Measurements from ENCODE around the gene CDC45. TPM values are rescaled to one million over a fixed set of nuclear protein-coding genes. Genes with fewer than 3 reads are reported as not detected.

CDC45 gene
- total RNA-seq, 1 experiment from 2014 or later: 29.1 TPM

- no TSS peak for BruUV-seq (replicated peaks)
- ChIA-PET POLR2A (ENCODE audit: unreplicated experiment) (interaction anchor here (0.5 kb wide), 1 partner anchor 11 kb away, joined by 4 read pairs; no protein-coding TSS in a partner anchor), CTCF (no interaction called here)
- Histone ChIP-seq H2AFZ (no peak overlapping the region), H4K20me1 (ENCODE audit: insufficient read depth) (no peaks in the 10 kb centered on the region), H3K27me3 (ENCODE audit: insufficient read depth, low read depth) (no peaks in the 10 kb centered on the region), H3K9me2 (ENCODE audit: insufficient read depth) (no peaks in the 10 kb centered on the region), H3K4me3 (no peak overlapping the region), H3K79me2 (ENCODE audit: low read depth) (no peaks in the 10 kb centered on the region), H3K9me3 (ENCODE audit: insufficient read depth, low read depth) (no peaks in the 10 kb centered on the region), H3K27ac (no peak overlapping the region), H3K36me3 (ENCODE audit: low read depth) (no peaks in the 10 kb centered on the region), H3F3A (ENCODE audit: insufficient read depth, low read depth) (no peaks in the 10 kb centered on the region; the same call in 1 of the 2 replicates), H3K4me2 (no peak overlapping the region), H3K4me1 (replicated peaks; ENCODE audit: insufficient read depth) (no peaks in the 10 kb centered on the region)
- DNase-seq: no peak
- intact Hi-C loops (cut with micrococcal nuclease; ENCODE audit: unreplicated experiment): no loop called here
- TF ChIP-seq EZH2 (IDR thresholded peaks at IDR 0.05; ENCODE audit: low read depth) (no peak), CTCF (conservative IDR thresholded peaks at IDR 0.05) (no peak)
These were observed 13.5 kb upstream of the CDC45 start for GRCh38 chr22:19466126-19466716.

DNA sequence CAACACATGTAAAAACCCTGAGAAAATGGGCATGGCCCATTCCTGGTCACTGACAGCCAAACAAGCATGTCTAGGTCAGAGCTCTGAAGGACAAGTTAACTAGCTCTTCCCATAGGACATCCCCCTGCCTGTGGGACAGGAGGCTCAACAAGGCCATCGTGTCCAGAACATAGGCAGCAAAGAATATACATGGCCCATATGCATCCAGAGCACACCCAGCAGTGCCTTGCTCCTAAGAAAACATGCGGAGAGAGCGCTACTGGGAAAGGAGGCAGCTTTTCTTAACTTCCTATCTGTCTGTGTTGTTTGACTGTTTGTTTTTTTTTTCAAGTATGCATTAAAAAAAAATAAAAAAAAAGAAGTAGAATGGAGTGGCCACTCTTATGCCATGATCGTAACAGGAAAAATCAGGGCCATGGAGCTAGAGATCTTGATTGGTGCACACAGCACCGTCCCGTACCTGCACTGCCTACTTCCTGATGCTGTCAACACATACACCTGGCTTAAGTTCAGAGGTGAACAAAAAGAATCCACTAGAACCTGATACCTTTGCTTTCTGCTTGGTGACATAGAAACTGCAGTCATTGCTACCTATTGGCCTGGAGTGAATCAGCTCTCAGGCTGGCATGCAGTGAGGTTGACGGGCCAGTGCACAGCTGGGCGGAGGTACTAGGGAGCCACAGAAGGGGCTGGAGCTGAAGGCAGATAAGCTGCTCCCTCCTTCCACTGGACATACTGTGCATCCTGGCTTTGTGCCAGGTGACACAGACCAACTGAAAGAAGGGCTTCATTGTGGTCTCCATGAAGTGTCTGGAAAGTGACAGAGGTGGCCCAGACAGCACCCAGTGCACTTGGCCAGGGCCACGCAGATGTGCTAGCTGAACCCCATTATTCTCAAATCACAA is 12.6 kb upstream of the CDC45 start:
- no TSS peak for BruUV-seq (replicated peaks)
- Histone ChIP-seq H3K79me2 (ENCODE audit: low read depth) (no peaks in the 10 kb centered on the region), H4K20me1 (ENCODE audit: insufficient read depth) (no peaks in the 10 kb centered on the region), H2AFZ (no peak overlapping the region), H3K4me2 (no peak overlapping the region), H3K9me2 (ENCODE audit: insufficient read depth) (no peaks in the 10 kb centered on the region), H3F3A (ENCODE audit: insufficient read depth, low read depth) (no peaks in the 10 kb centered on the region; the same call in 1 of the 2 replicates), H3K4me3 (no peak overlapping the region), H3K27me3 (ENCODE audit: insufficient read depth, low read depth) (no peaks in the 10 kb centered on the region), H3K36me3 (ENCODE audit: low read depth) (no peaks in the 10 kb centered on the region), H3K27ac (no peak overlapping the region), H3K9me3 (ENCODE audit: insufficient read depth, low read depth) (no peaks in the 10 kb centered on the region), H3K4me1 (replicated peaks; ENCODE audit: insufficient read depth) (no peaks in the 10 kb centered on the region)
- CTCF ChIA-PET: no interaction called here
- intact Hi-C loops (cut with micrococcal nuclease; ENCODE audit: unreplicated experiment): no loop called here
- TF ChIP-seq EZH2 (IDR thresholded peaks at IDR 0.05; ENCODE audit: low read depth) (no peak), CTCF (conservative IDR thresholded peaks at IDR 0.05) (no peak)
- no peak for DNase-seq
- POLR2A ChIA-PET (ENCODE audit: unreplicated experiment): no interaction called here

GRCh38 chr22:19467912-19468311 is 11.8 kb upstream of the CDC45 start:
- no peaks in the 10 kb centered on the region for H3K36me3 ChIP-seq (ENCODE audit: low read depth)
- intact Hi-C loops (cut with micrococcal nuclease; ENCODE audit: unreplicated experiment): no loop called here
- H3K9me3 ChIP-seq (ENCODE audit: insufficient read depth, low read depth): no peaks in the 10 kb centered on the region
- no peaks in the 10 kb centered on the region; the same call in 1 of the 2 replicates for H3F3A ChIP-seq (ENCODE audit: insufficient read depth, low read depth)
- no peak overlapping the region for H3K27ac ChIP-seq
- DNase-seq: no peak
- TF ChIP-seq CTCF (conservative IDR thresholded peaks at IDR 0.05): no peak
- TF ChIP-seq EZH2 (IDR thresholded peaks at IDR 0.05; ENCODE audit: low read depth): no peak
- H3K4me1 ChIP-seq (replicated peaks; ENCODE audit: insufficient read depth): no peaks in the 10 kb centered on the region
- POLR2A ChIA-PET (ENCODE audit: unreplicated experiment): no interaction called here
- CTCF ChIA-PET: no interaction called here
- no TSS peak for BruUV-seq (replicated peaks)
- H3K4me2 ChIP-seq: no peak overlapping the region
- no peaks in the 10 kb centered on the region for H3K79me2 ChIP-seq (ENCODE audit: low read depth)
- H3K9me2 ChIP-seq (ENCODE audit: insufficient read depth): no peaks in the 10 kb centered on the region
- no peak overlapping the region for H3K4me3 ChIP-seq
- H4K20me1 ChIP-seq (ENCODE audit: insufficient read depth): no peaks in the 10 kb centered on the region
- H3K27me3 ChIP-seq (ENCODE audit: insufficient read depth, low read depth): no peaks in the 10 kb centered on the region
- no peak overlapping the region for H2AFZ ChIP-seq
